Naive thymus-derived CD4-positive, alpha-beta T cell (primary cell): ENCODE data around the gene SEMA3F. TPM values are rescaled to one million over a fixed set of nuclear protein-coding genes. Genes with fewer than 3 reads are reported as not detected.
A peak's percentile ranks its signal among the peaks of the same experiment; 100 is the strongest.

ENCODE experiments used
- ATAC-seq: fragments of 150-1000 bp; cut with Tn5 transposase; 2 replicates; pipeline ENCODE4 v1.10.0; 2021; ENCODE audit warnings: mild to moderate bottlenecking, moderate library complexity
- CTCF ChIA-PET: fragments of 350-600 bp; sonication (Branson Sonifier 250); formaldehyde crosslinking; loops from one replicate; lab custom pipeline; 2021; ENCODE audit warnings: antibody characterized with exemption; lab: Charles Lee
- POLR2A ChIA-PET: fragments of 350-600 bp; sonication (Branson Sonifier 250); formaldehyde crosslinking; loops from one replicate; lab custom pipeline; 2021; ENCODE audit warnings: antibody characterized with exemption, inconsistent platforms; lab: Charles Lee
- DNase-seq, 9 donors: peaks; one replicate each; pipeline versions ENCODE4 v3.0.0 to v3.0.0-alpha.2; 2020 to 2022; ENCODE audit warnings: mixed read lengths in 1 of 9
- H3K27ac ChIP-seq: one replicate; pipeline ENCODE4 v1.7.0; 2013; ENCODE audit warnings: mild to moderate bottlenecking, low read depth, low read length, moderate library complexity
- H3K27me3 ChIP-seq, 2 donors: one replicate each; pipeline ENCODE4 v1.7.0; 2013; ENCODE audit warnings: low read length in 2 of 2, mild to moderate bottlenecking in 2 of 2, moderate library complexity in 2 of 2; ENCODE audit not compliant: control insufficient read depth in 2 of 2, insufficient read depth in 2 of 2
- H3K36me3 ChIP-seq, 3 experiments: 1 replicate in 2 of 3; 2 replicates in 1 of 3; pipeline ENCODE4 v1.7.0; 2013; ENCODE audit warnings: low read length in 3 of 3, mild to moderate bottlenecking in 3 of 3, moderate library complexity in 1 of 3; ENCODE audit not compliant: insufficient read depth in 3 of 3, control insufficient read depth in 2 of 3
- H3K4me1 ChIP-seq, 2 donors: one replicate each; pipeline ENCODE4 v1.7.0; 2013; ENCODE audit warnings: low read length in 2 of 2, mild to moderate bottlenecking in 2 of 2, moderate library complexity in 1 of 2; ENCODE audit not compliant: control insufficient read depth in 2 of 2, insufficient read depth in 2 of 2
- H3K4me3 ChIP-seq: 2 replicates; pipeline ENCODE4 v1.7.0; 2013; ENCODE audit warnings: mild to moderate bottlenecking, low read length
- H3K9me3 ChIP-seq, 3 experiments: 1 replicate in 2 of 3; 2 replicates in 1 of 3; pipeline ENCODE4 v1.7.0; 2013; ENCODE audit warnings: low read length in 3 of 3; ENCODE audit not compliant: control insufficient read depth in 2 of 3
- H3K27ac Mint-ChIP-seq, 9 donors: one replicate each; pipeline ENCODE4 v1.8.0; 2020 to 2022; ENCODE audit warnings: mixed read lengths in 9 of 9, mild to moderate bottlenecking in 8 of 9, moderate library complexity in 5 of 9, inconsistent platforms in 2 of 9
- H3K27me3 Mint-ChIP-seq, 5 donors: one replicate each; pipeline ENCODE4 v1.8.0; 2021 to 2022; ENCODE audit warnings: mixed read lengths in 5 of 5, mild to moderate bottlenecking in 1 of 5
- H3K36me3 Mint-ChIP-seq, 5 donors: one replicate each; pipeline ENCODE4 v1.8.0; 2020 to 2022; ENCODE audit warnings: mixed read lengths in 5 of 5, mild to moderate bottlenecking in 3 of 5, inconsistent platforms in 1 of 5
- H3K4me1 Mint-ChIP-seq, 7 donors: one replicate each; pipeline ENCODE4 v1.8.0; 2020 to 2022; ENCODE audit warnings: mixed read lengths in 7 of 7, mild to moderate bottlenecking in 3 of 7, inconsistent platforms in 1 of 7
- H3K4me3 Mint-ChIP-seq, 10 donors: one replicate each; pipeline ENCODE4 v1.8.0; 2020 to 2022; ENCODE audit warnings: mild to moderate bottlenecking in 10 of 10, mixed read lengths in 10 of 10, moderate library complexity in 6 of 10, inconsistent platforms in 2 of 10
- H3K9me3 Mint-ChIP-seq, 11 donors: one replicate each; pipeline ENCODE4 v1.8.0; 2020 to 2022; ENCODE audit warnings: mixed read lengths in 11 of 11, mild to moderate bottlenecking in 4 of 11, inconsistent platforms in 1 of 11, moderate library complexity in 1 of 11
- intact Hi-C, 2 donors: fragments of 100-400 bp; cut with micrococcal nuclease; formaldehyde crosslinking; loops; one replicate each; pipeline ENCODE4 v1.15.1; 2023
- polyA plus RNA-seq, 2 donors: library from polyadenylated mRNA; unstranded; fragments of 300-500 nt; fragmentation: Illumina TruSeq; gene quantifications; one replicate each; pipeline ENCODE4 v1.2.3, GENCODE V29; 2021
- total RNA-seq, 6 experiments: library from RNA in 5 of 6; stranded (reverse) in 5 of 6; gene quantifications; 1 replicate in 5 of 6; 2 replicates in 1 of 6; pipeline ENCODE4 v1.2.3 and lab custom pipeline; 2021 to 2026

SEMA3F gene
- total and polyA plus RNA-seq, 7 experiments from 2014 or later = 0.34 to 1.1 (median 0.69) TPM; not detected in 4

DNA sequence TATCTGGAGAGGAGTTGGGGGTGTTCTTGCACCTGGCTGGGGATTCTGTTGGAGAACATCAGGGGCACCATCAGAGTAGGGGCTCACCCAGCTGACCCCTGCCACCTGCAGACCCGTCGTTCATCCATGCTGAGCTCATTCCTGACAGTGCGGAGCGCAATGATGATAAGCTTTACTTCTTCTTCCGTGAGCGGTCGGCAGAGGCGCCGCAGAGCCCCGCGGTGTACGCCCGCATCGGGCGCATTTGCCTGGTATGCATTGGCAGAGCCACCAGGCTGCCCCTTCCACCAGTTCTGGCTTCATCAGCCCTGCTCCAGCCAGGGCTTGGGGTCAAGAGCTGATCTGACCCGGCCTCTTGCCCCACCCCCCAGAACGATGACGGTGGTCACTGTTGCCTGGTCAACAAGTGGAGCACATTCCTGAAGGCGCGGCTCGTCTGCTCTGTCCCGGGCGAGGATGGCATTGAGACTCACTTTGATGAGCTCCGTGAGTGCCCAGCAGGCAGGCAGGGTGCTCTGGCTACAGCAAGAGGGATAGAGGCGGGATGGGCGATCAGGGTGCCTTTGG is 27.5 kb downstream of the SEMA3F start:
- no peak overlapping the region for H3K4me3 Mint-ChIP-seq
- H3K4me1 ChIP-seq = no peaks in the 10 kb centered on the region
- DNase-seq = no peak

GRCh38 chr3:50183755-50184154 is 28.6 kb downstream of the SEMA3F start:
- H3K9me3 ChIP-seq = no peaks in the 10 kb centered on the region
- ChIA-PET POLR2A (no interaction called here), CTCF (interaction anchor here (0.8 to 0.9 kb wide), 2 partner anchors 9 to 45 kb away, joined by 3 read pairs; no protein-coding TSS in a partner anchor)
- Mint-ChIP-seq H3K27me3 (no peaks in the 10 kb centered on the region), H3K4me3 (no peak overlapping the region), H3K9me3 (no peaks in the 10 kb centered on the region), H3K4me1 (peaks cover 0 to 3% (median 0%) of the 10 kb centered on the region in 7 donors), H3K36me3 (no peaks in the 10 kb centered on the region), H3K27ac (peak overlapping the region in 1 of 9 donors; percentile 45)
- no peaks in the 10 kb centered on the region for H3K36me3 ChIP-seq
- no peaks in the 10 kb centered on the region for H3K4me1 ChIP-seq
- no peak overlapping the region for H3K4me3 ChIP-seq
- no peaks in the 10 kb centered on the region for H3K27me3 ChIP-seq
- DNase-seq (no peak), ATAC-seq (no peak)
- H3K27ac ChIP-seq = no peak overlapping the region
- intact Hi-C loops = no loop called here

More for the DNA sequence above, 27.5 kb downstream of the SEMA3F start:
- H3K4me3 ChIP-seq = no peak overlapping the region
- no peaks in the 10 kb centered on the region for H3K36me3 ChIP-seq
- Mint-ChIP-seq H3K4me1 (peaks cover 0 to 3% (median 0%) of the 10 kb centered on the region in 7 donors), H3K9me3 (no peaks in the 10 kb centered on the region), H3K27me3 (no peaks in the 10 kb centered on the region), H3K27ac (no peak overlapping the region), H3K36me3 (no peaks in the 10 kb centered on the region)
- intact Hi-C loops = no loop called here
- ATAC-seq = no peak
- ChIA-PET POLR2A (no interaction called here), CTCF (interaction anchor here (0.9 to 1.3 kb wide), 2 partner anchors 11 to 43 kb away, joined by 3 read pairs; no protein-coding TSS in a partner anchor)
- no peaks in the 10 kb centered on the region for H3K27me3 ChIP-seq
- no peak overlapping the region for H3K27ac ChIP-seq
- no peaks in the 10 kb centered on the region for H3K9me3 ChIP-seq

DNA sequence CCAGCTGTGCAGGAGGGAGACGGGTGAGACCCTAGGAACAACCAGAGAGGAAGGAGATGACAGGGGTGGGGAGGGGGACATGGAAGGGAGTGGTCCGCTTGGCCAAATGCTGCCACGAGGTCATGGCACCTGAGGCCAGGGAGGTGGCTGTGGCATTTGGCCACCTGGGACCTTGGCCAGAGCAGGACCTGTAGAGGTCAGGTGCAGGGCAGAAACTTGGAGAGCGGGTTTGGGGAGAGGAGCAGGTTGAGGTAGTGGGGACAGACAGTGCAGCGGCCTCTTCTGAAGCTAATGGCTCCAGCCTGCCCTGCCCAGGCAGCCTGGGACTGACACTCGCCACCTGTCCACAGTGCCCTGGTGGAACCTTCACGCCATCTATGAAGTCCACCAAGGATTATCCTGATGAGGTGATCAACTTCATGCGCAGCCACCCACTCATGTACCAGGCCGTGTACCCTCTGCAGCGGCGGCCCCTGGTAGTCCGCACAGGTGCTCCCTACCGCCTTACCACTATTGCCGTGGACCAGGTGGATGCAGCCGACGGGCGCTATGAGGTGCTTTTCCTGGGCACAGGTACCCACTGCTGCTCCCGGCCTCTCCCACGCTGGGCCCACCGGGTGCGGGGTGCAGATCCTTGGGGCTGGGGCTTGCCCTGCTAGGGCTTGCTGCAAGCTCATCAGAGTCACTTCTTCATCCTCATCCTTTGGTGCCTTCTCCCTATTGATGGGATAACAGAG is 29.3 kb downstream of the SEMA3F start:
- Histone ChIP-seq H3K4me3 (no peak overlapping the region), H3K36me3 (no peaks in the 10 kb centered on the region), H3K4me1 (no peaks in the 10 kb centered on the region), H3K27me3 (no peaks in the 10 kb centered on the region), H3K27ac (no peak overlapping the region), H3K9me3 (no peaks in the 10 kb centered on the region)
- Mint-ChIP-seq H3K36me3 (no peaks in the 10 kb centered on the region), H3K9me3 (no peaks in the 10 kb centered on the region), H3K4me3 (no peak overlapping the region), H3K27me3 (no peaks in the 10 kb centered on the region), H3K4me1 (peaks cover 0 to 3% (median 0%) of the 10 kb centered on the region in 7 donors), H3K27ac (no peak overlapping the region)
- ATAC-seq = no peak
- ChIA-PET POLR2A (no interaction called here), CTCF (interaction anchor here (0.9 kb wide), 1 partner anchor 8 kb away, joined by 3 read pairs; no protein-coding TSS in a partner anchor)
- intact Hi-C loops = no loop called here
- DNase-seq = no peak

DNA sequence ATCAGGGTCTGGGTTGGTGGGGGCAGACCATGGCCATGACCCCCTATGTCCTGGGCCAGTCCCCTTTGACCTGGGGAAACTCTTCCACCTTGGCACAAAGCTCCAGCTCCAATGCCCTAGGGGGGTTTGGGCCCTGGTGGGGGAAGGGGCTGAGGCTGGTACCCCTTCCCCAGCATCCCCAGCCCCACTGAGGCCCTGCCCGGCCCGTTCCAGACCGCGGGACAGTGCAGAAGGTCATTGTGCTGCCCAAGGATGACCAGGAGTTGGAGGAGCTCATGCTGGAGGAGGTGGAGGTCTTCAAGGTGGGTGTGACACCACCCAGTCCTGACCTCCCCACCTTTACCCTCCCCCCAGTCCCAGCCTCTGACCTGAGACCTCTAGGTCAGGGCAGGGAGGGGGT is 30.1 kb downstream of the SEMA3F start:
- intact Hi-C loops = no loop called here

GRCh38 chr3:50186096-50186495 is 31.0 kb downstream of the SEMA3F start:
- Mint-ChIP-seq H3K4me3 (no peak overlapping the region), H3K9me3 (no peaks in the 10 kb centered on the region), H3K27ac (no peak overlapping the region), H3K4me1 (peaks cover 0 to 2% (median 0%) of the 10 kb centered on the region in 7 donors), H3K36me3 (no peaks in the 10 kb centered on the region), H3K27me3 (no peaks in the 10 kb centered on the region)
- ATAC-seq = no peak
- no peaks in the 10 kb centered on the region for H3K9me3 ChIP-seq
- CTCF ChIA-PET = no interaction called here
- H3K27me3 ChIP-seq = no peaks in the 10 kb centered on the region
- intact Hi-C loops = no loop called here
- no peaks in the 10 kb centered on the region for H3K36me3 ChIP-seq
- H3K4me1 ChIP-seq = no peaks in the 10 kb centered on the region
- no peak overlapping the region for H3K27ac ChIP-seq
- DNase-seq = no peak
- POLR2A ChIA-PET = interaction anchor here (0.7 kb wide), 1 partner anchor 17 kb away, joined by 3 read pairs; no protein-coding TSS in a partner anchor
- H3K4me3 ChIP-seq = no peak overlapping the region

More for the DNA sequence above, 30.1 kb downstream of the SEMA3F start:
- no peak overlapping the region for H3K4me3 Mint-ChIP-seq
- Histone ChIP-seq H3K27me3 (no peaks in the 10 kb centered on the region), H3K9me3 (no peaks in the 10 kb centered on the region), H3K27ac (no peak overlapping the region), H3K4me3 (no peak overlapping the region), H3K36me3 (no peaks in the 10 kb centered on the region), H3K4me1 (no peaks in the 10 kb centered on the region)
- DNase-seq = no peak
- no peak for ATAC-seq
- peaks cover 0 to 2% (median 0%) of the 10 kb centered on the region in 7 donors for H3K4me1 Mint-ChIP-seq
- H3K27ac Mint-ChIP-seq = no peak overlapping the region
- H3K36me3 Mint-ChIP-seq = no peaks in the 10 kb centered on the region
- ChIA-PET CTCF (no interaction called here), POLR2A (no interaction called here)
- H3K27me3 Mint-ChIP-seq = no peaks in the 10 kb centered on the region
- H3K9me3 Mint-ChIP-seq = no peaks in the 10 kb centered on the region

- no peaks in the 10 kb centered on the region for H3K36me3 ChIP-seq
- ATAC-seq (no peak), DNase-seq (no peak)
- no peaks in the 10 kb centered on the region for H3K4me1 ChIP-seq
- H3K4me3 ChIP-seq = no peak overlapping the region
- Mint-ChIP-seq H3K4me1 (peaks cover 0 to 4% (median 1%) of the 10 kb centered on the region in 7 donors), H3K27me3 (peaks cover 0 to 3% (median 3%) of the 10 kb centered on the region in 5 donors), H3K27ac (no peak overlapping the region), H3K36me3 (no peaks in the 10 kb centered on the region), H3K4me3 (no peak overlapping the region), H3K9me3 (no peaks in the 10 kb centered on the region)
- H3K9me3 ChIP-seq = no peaks in the 10 kb centered on the region
- intact Hi-C loops = no loop called here
- POLR2A ChIA-PET = no interaction called here
- H3K27me3 ChIP-seq = no peaks in the 10 kb centered on the region
- no peak overlapping the region for H3K27ac ChIP-seq
- CTCF ChIA-PET = no interaction called here
Measured at GRCh38 chr3:50187750-50188149, 32.6 kb downstream of the SEMA3F start.
